Measurements from ENCODE around the gene CDSN.

The CDSN gene

GRCh38 chr6:31144970-31145340, 24.7 kb upstream of the CDSN start:
- no peak for DNase-seq

- DNase-seq: no peak
Measured at GRCh38 chr6:31144296-31144969, 24.2 kb upstream of the CDSN start.

GRCh38 chr6:31143148-31143547, 22.9 kb upstream of the CDSN start:
- DNase-seq: no peak

- no peak for DNase-seq
Measured at GRCh38 chr6:31142361-31142761, 22.1 kb upstream of the CDSN start.

GRCh38 chr6:31140643-31141042, 20.4 kb upstream of the CDSN start:
- DNase-seq: no peak

GRCh38 chr6:31139599-31139998, 19.4 kb upstream of the CDSN start:
- no peak for DNase-seq

- no peak for DNase-seq
Measured at GRCh38 chr6:31138982-31139381, 18.7 kb upstream of the CDSN start, which contains the start of gene PSORS1C2. PSORS1C2 (minus strand) TSS chr6:31139066; CDS start chr6:31139026, 40 bp downstream.

GRCh38 chr6:31135710-31136109, 15.5 kb upstream of the CDSN start:
- DNase-seq: no peak

- no peak for DNase-seq
Measured at GRCh38 chr6:31132806-31133205, 12.6 kb upstream of the CDSN start.

GRCh38 chr6:31131595-31131994, 11.3 kb upstream of the CDSN start:
- DNase-seq: no peak

GRCh38 chr6:31130751-31131150, 10.5 kb upstream of the CDSN start:
- no peak for DNase-seq

GRCh38 chr6:31129130-31129529, 8.9 kb upstream of the CDSN start:
- no peak for DNase-seq

GRCh38 chr6:31128093-31128676, 7.9 kb upstream of the CDSN start:
- no peak for DNase-seq

GRCh38 chr6:31126396-31127175, 6.3 kb upstream of the CDSN start:
- DNase-seq: no peak

GRCh38 chr6:31125586-31126363, 5.5 kb upstream of the CDSN start:
- DNase-seq: no peak

- no peak for DNase-seq
Measured at GRCh38 chr6:31125162-31125561, 4.9 kb upstream of the CDSN start.

- no peak for DNase-seq
Measured at GRCh38 chr6:31122791-31123706, 2.8 kb upstream of the CDSN start.

- DNase-seq: no peak
Measured at GRCh38 chr6:31121131-31121790, 1.0 kb upstream of the CDSN start.

- DNase-seq: no peak
Measured at GRCh38 chr6:31118178-31118577, 2.1 kb downstream of the CDSN start.

GRCh38 chr6:31116661-31117385, 3.4 kb downstream of the CDSN start:
- DNase-seq: no peak
